ENCODE data around the gene DNAJB6.

DNAJB6 gene

GRCh38 chr7:157358041-157358752 is 21.4 kb downstream of the DNAJB6 start:
- no peak overlapping the region for H4K5ac ChIP-seq (ENCODE audit: low read length)
- H3K9ac ChIP-seq (ENCODE audit: low read length) = no peak overlapping the region
- no peak overlapping the region for H3K56ac ChIP-seq (ENCODE audit: low read length)
- H3K23ac ChIP-seq (ENCODE audit: low read length) = peak overlapping the region; percentile 35
- H3K4ac ChIP-seq (ENCODE audit: low read depth, low read length) = no peak overlapping the region
- H3K4me1 ChIP-seq (ENCODE audit: control insufficient read depth, low read depth, low read length) = peaks cover 2% of the 10 kb centered on the region
- no peak overlapping the region for H3K27ac ChIP-seq (ENCODE audit: low read depth, low read length)
- no peak overlapping the region for H4K8ac ChIP-seq (ENCODE audit: low read depth, low read length)
- no peaks in the 10 kb centered on the region for H3K27me3 ChIP-seq (ENCODE audit: insufficient read depth, low read length, poor library complexity)
- H3K79me2 ChIP-seq (ENCODE audit: control insufficient read depth, insufficient read depth, low read length) = peaks cover 84% of the 10 kb centered on the region
- no CpG with 5 or more reads among the region's 13 CpGs for WGBS (ENCODE audit: extremely low coverage, insufficient coverage, low lambda C conversion rate)
- no peak overlapping the region for H3K4me2 ChIP-seq (ENCODE audit: low read length)
- H2BK120ac ChIP-seq (ENCODE audit: low read depth, low read length) = no peak overlapping the region
- H2BK5ac ChIP-seq (ENCODE audit: low read length) = no peak overlapping the region
- no peak for DNase-seq
- H3K36me3 ChIP-seq (ENCODE audit: control insufficient read depth, insufficient read depth, low read length) = peaks cover 7% of the 10 kb centered on the region
- no peak overlapping the region for H3K4me3 ChIP-seq (ENCODE audit: low read length)
- no peak overlapping the region for H3K18ac ChIP-seq (ENCODE audit: low read length)
- H3K79me1 ChIP-seq (ENCODE audit: low read length) = peaks cover 19% of the 10 kb centered on the region
- H2BK15ac ChIP-seq (replicated peaks; ENCODE audit: low read depth) = no peak overlapping the region
- H2AK5ac ChIP-seq (ENCODE audit: low read length) = no peak overlapping the region

DNA sequence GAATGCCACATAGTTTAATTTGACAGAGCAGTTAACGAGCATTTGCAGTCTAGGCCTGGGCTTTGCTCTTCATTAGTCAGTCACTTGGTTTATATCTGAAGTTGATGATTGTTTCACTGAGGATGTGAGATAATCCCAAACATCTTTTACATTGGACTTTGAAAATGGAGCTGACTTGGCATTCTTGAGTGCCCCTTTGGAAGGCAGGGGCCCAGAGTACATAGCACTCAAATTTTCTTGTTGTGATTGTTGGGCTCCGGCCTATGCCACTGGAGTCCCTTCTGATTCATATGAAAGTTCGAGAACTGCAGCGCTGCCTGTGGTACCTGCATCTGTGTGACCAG is 21.9 kb downstream of the DNAJB6 start:
- H3K4me1 ChIP-seq (ENCODE audit: control insufficient read depth, low read depth, low read length) = peaks cover 2% of the 10 kb centered on the region
- H3K79me1 ChIP-seq (ENCODE audit: low read length) = peaks cover 21% of the 10 kb centered on the region
- H3K18ac ChIP-seq (ENCODE audit: low read length) = no peak overlapping the region
- H3K4me3 ChIP-seq (ENCODE audit: low read length) = no peak overlapping the region
- WGBS (ENCODE audit: extremely low coverage, insufficient coverage, low lambda C conversion rate) = no CpG with 5 or more reads among the region's 4 CpGs
- H2BK5ac ChIP-seq (ENCODE audit: low read length) = no peak overlapping the region
- H3K23ac ChIP-seq (ENCODE audit: low read length) = no peak overlapping the region
- no peak overlapping the region for H4K8ac ChIP-seq (ENCODE audit: low read depth, low read length)
- H3K27me3 ChIP-seq (ENCODE audit: insufficient read depth, low read length, poor library complexity) = no peaks in the 10 kb centered on the region
- peaks cover 11% of the 10 kb centered on the region for H3K36me3 ChIP-seq (ENCODE audit: control insufficient read depth, insufficient read depth, low read length)
- no peak for DNase-seq
- H2AK5ac ChIP-seq (ENCODE audit: low read length) = no peak overlapping the region
- H3K56ac ChIP-seq (ENCODE audit: low read length) = no peak overlapping the region
- no peak overlapping the region for H2BK15ac ChIP-seq (replicated peaks; ENCODE audit: low read depth)
- H3K79me2 ChIP-seq (ENCODE audit: control insufficient read depth, insufficient read depth, low read length) = peaks cover 84% of the 10 kb centered on the region
- H4K5ac ChIP-seq (ENCODE audit: low read length) = no peak overlapping the region
- H3K4me2 ChIP-seq (ENCODE audit: low read length) = no peak overlapping the region
- H3K27ac ChIP-seq (ENCODE audit: low read depth, low read length) = no peak overlapping the region
- H2BK120ac ChIP-seq (ENCODE audit: low read depth, low read length) = no peak overlapping the region
- H3K9ac ChIP-seq (ENCODE audit: low read length) = no peak overlapping the region
- no peak overlapping the region for H3K4ac ChIP-seq (ENCODE audit: low read depth, low read length)

DNA sequence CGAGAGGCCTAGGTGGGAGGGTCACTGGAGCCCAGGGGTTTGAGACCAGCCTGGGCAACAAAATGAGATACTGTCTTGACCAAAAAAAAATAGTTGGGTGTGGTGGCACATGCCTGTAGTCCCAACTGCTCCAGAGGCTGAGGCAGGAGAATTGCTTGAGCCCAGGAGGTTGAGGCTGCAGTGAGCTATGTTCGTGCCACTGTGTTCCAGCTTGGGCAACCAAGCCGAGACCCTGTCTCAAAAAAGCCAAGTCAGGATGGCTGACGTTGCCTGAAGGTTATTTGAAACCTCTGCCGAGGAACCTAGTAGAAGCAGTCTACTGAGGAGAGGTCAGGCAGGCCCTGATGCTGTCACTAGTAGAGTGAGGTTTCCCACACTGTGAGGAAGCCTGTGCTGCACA is 22.8 kb downstream of the DNAJB6 start:
- no peak overlapping the region for H3K4me3 ChIP-seq (ENCODE audit: low read length)
- H4K8ac ChIP-seq (ENCODE audit: low read depth, low read length) = no peak overlapping the region
- H3K27ac ChIP-seq (ENCODE audit: low read depth, low read length) = no peak overlapping the region
- H3K27me3 ChIP-seq (ENCODE audit: insufficient read depth, low read length, poor library complexity) = no peaks in the 10 kb centered on the region
- H3K79me2 ChIP-seq (ENCODE audit: control insufficient read depth, insufficient read depth, low read length) = peaks cover 86% of the 10 kb centered on the region
- no CpG with 5 or more reads among the region's 5 CpGs for WGBS (ENCODE audit: extremely low coverage, insufficient coverage, low lambda C conversion rate)
- peaks cover 14% of the 10 kb centered on the region for H3K36me3 ChIP-seq (ENCODE audit: control insufficient read depth, insufficient read depth, low read length)
- no peak overlapping the region for H2BK15ac ChIP-seq (replicated peaks; ENCODE audit: low read depth)
- H3K4me1 ChIP-seq (ENCODE audit: control insufficient read depth, low read depth, low read length) = peaks cover 2% of the 10 kb centered on the region
- no peak overlapping the region for H2BK120ac ChIP-seq (ENCODE audit: low read depth, low read length)
- H3K56ac ChIP-seq (ENCODE audit: low read length) = no peak overlapping the region
- H3K4ac ChIP-seq (ENCODE audit: low read depth, low read length) = no peak overlapping the region
- H2AK5ac ChIP-seq (ENCODE audit: low read length) = no peak overlapping the region
- no peak overlapping the region for H3K9ac ChIP-seq (ENCODE audit: low read length)
- peaks cover 24% of the 10 kb centered on the region for H3K79me1 ChIP-seq (ENCODE audit: low read length)
- no peak for DNase-seq
- H2BK5ac ChIP-seq (ENCODE audit: low read length) = no peak overlapping the region
- H4K5ac ChIP-seq (ENCODE audit: low read length) = no peak overlapping the region
- H3K4me2 ChIP-seq (ENCODE audit: low read length) = no peak overlapping the region
- no peak overlapping the region for H3K18ac ChIP-seq (ENCODE audit: low read length)
- H3K23ac ChIP-seq (ENCODE audit: low read length) = no peak overlapping the region

GRCh38 chr7:157360483-157361025 is 23.8 kb downstream of the DNAJB6 start:
- H3K23ac ChIP-seq (ENCODE audit: low read length) = no peak overlapping the region
- WGBS (ENCODE audit: extremely low coverage, insufficient coverage, low lambda C conversion rate) = no CpG with 5 or more reads among the region's 3 CpGs
- H3K79me2 ChIP-seq (ENCODE audit: control insufficient read depth, insufficient read depth, low read length) = peaks cover 86% of the 10 kb centered on the region
- H4K8ac ChIP-seq (ENCODE audit: low read depth, low read length) = no peak overlapping the region
- H4K5ac ChIP-seq (ENCODE audit: low read length) = no peak overlapping the region
- H2BK15ac ChIP-seq (replicated peaks; ENCODE audit: low read depth) = no peak overlapping the region
- H3K18ac ChIP-seq (ENCODE audit: low read length) = no peak overlapping the region
- H3K27ac ChIP-seq (ENCODE audit: low read depth, low read length) = no peak overlapping the region
- no peak overlapping the region for H3K4ac ChIP-seq (ENCODE audit: low read depth, low read length)
- no peaks in the 10 kb centered on the region for H3K27me3 ChIP-seq (ENCODE audit: insufficient read depth, low read length, poor library complexity)
- peaks cover 31% of the 10 kb centered on the region for H3K79me1 ChIP-seq (ENCODE audit: low read length)
- peaks cover 19% of the 10 kb centered on the region for H3K36me3 ChIP-seq (ENCODE audit: control insufficient read depth, insufficient read depth, low read length)
- H3K9ac ChIP-seq (ENCODE audit: low read length) = no peak overlapping the region
- H3K56ac ChIP-seq (ENCODE audit: low read length) = no peak overlapping the region
- peaks cover 2% of the 10 kb centered on the region for H3K4me1 ChIP-seq (ENCODE audit: control insufficient read depth, low read depth, low read length)
- H2AK5ac ChIP-seq (ENCODE audit: low read length) = no peak overlapping the region
- no peak for DNase-seq
- no peak overlapping the region for H2BK5ac ChIP-seq (ENCODE audit: low read length)
- H3K4me3 ChIP-seq (ENCODE audit: low read length) = no peak overlapping the region
- H3K4me2 ChIP-seq (ENCODE audit: low read length) = no peak overlapping the region
- no peak overlapping the region for H2BK120ac ChIP-seq (ENCODE audit: low read depth, low read length)

- no CpG with 5 or more reads among the region's 6 CpGs for WGBS (ENCODE audit: extremely low coverage, insufficient coverage, low lambda C conversion rate)
Observed at GRCh38 chr7:157361537-157361936, 24.7 kb downstream of the DNAJB6 start.

DNA sequence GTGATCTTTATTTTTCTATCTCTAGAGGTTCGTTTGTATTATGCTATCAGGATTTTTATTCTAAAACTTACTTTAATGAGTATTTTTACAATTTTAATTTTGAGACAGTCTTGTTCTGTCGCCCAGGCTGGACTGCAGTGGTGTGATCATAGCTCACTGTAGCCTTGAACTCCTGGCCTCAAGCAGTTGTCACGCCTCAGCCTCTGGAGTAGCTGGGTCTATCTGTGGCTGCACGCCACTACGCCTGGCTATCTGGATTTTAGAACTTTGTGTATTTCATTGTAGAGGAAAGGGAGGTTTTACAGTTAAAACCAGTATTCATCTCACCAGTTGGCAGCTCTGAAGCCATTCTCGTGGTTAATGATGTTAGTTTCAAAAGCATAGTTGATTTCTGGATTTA is 25.9 kb downstream of the DNAJB6 start:
- WGBS (ENCODE audit: extremely low coverage, insufficient coverage, low lambda C conversion rate) = no CpG with 5 or more reads among the region's 6 CpGs
- Histone ChIP-seq H2BK5ac (ENCODE audit: low read length) (no peak overlapping the region), H3K56ac (ENCODE audit: low read length) (no peak overlapping the region), H4K5ac (ENCODE audit: low read length) (no peak overlapping the region), H3K27ac (ENCODE audit: low read depth, low read length) (no peak overlapping the region), H2AK5ac (ENCODE audit: low read length) (no peak overlapping the region), H3K23ac (ENCODE audit: low read length) (no peak overlapping the region), H3K27me3 (ENCODE audit: insufficient read depth, low read length, poor library complexity) (no peaks in the 10 kb centered on the region), H3K79me1 (ENCODE audit: low read length) (peaks cover 30% of the 10 kb centered on the region), H2BK120ac (ENCODE audit: low read depth, low read length) (no peak overlapping the region), H3K36me3 (ENCODE audit: control insufficient read depth, insufficient read depth, low read length) (peaks cover 21% of the 10 kb centered on the region), H4K8ac (ENCODE audit: low read depth, low read length) (no peak overlapping the region), H3K4ac (ENCODE audit: low read depth, low read length) (no peak overlapping the region), H3K4me3 (ENCODE audit: low read length) (no peak overlapping the region), H3K18ac (ENCODE audit: low read length) (no peak overlapping the region), H3K4me1 (ENCODE audit: control insufficient read depth, low read depth, low read length) (peaks cover 2% of the 10 kb centered on the region), H3K4me2 (ENCODE audit: low read length) (no peak overlapping the region), H3K79me2 (ENCODE audit: control insufficient read depth, insufficient read depth, low read length) (peaks cover 76% of the 10 kb centered on the region), H3K9ac (ENCODE audit: low read length) (no peak overlapping the region), H2BK15ac (replicated peaks; ENCODE audit: low read depth) (no peak overlapping the region)
- no peak for DNase-seq

More at GRCh38 chr7:157361537-157361936, 24.7 kb downstream of the DNAJB6 start:
- Histone ChIP-seq H2BK120ac (ENCODE audit: low read depth, low read length) (no peak overlapping the region), H3K18ac (ENCODE audit: low read length) (no peak overlapping the region), H3K36me3 (ENCODE audit: control insufficient read depth, insufficient read depth, low read length) (peaks cover 19% of the 10 kb centered on the region), H3K4me3 (ENCODE audit: low read length) (no peak overlapping the region), H4K5ac (ENCODE audit: low read length) (no peak overlapping the region), H3K27me3 (ENCODE audit: insufficient read depth, low read length, poor library complexity) (no peaks in the 10 kb centered on the region), H3K4me1 (ENCODE audit: control insufficient read depth, low read depth, low read length) (peaks cover 2% of the 10 kb centered on the region), H3K79me2 (ENCODE audit: control insufficient read depth, insufficient read depth, low read length) (peaks cover 80% of the 10 kb centered on the region), H3K79me1 (ENCODE audit: low read length) (peaks cover 29% of the 10 kb centered on the region), H2BK15ac (replicated peaks; ENCODE audit: low read depth) (no peak overlapping the region), H3K4ac (ENCODE audit: low read depth, low read length) (no peak overlapping the region), H2AK5ac (ENCODE audit: low read length) (no peak overlapping the region), H3K56ac (ENCODE audit: low read length) (no peak overlapping the region), H3K9ac (ENCODE audit: low read length) (no peak overlapping the region), H4K8ac (ENCODE audit: low read depth, low read length) (no peak overlapping the region), H3K4me2 (ENCODE audit: low read length) (no peak overlapping the region), H3K23ac (ENCODE audit: low read length) (no peak overlapping the region), H2BK5ac (ENCODE audit: low read length) (no peak overlapping the region), H3K27ac (ENCODE audit: low read depth, low read length) (no peak overlapping the region)
- DNase-seq = no peak
